Smooth muscle cell of the umbilical artery (primary cell): ENCODE results near the gene FASTKD3. TPM values are rescaled to one million over a fixed set of nuclear protein-coding genes. Genes with fewer than 3 reads are reported as not detected.

ENCODE experiments used
- total RNA-seq: library from RNA; depleted of rRNA; stranded (reverse); fragments of >200 nt; gene quantifications from 2 replicates; pipeline ENCODE4 v1.2.3, GENCODE V29; 2014

FASTKD3 gene, protein sequence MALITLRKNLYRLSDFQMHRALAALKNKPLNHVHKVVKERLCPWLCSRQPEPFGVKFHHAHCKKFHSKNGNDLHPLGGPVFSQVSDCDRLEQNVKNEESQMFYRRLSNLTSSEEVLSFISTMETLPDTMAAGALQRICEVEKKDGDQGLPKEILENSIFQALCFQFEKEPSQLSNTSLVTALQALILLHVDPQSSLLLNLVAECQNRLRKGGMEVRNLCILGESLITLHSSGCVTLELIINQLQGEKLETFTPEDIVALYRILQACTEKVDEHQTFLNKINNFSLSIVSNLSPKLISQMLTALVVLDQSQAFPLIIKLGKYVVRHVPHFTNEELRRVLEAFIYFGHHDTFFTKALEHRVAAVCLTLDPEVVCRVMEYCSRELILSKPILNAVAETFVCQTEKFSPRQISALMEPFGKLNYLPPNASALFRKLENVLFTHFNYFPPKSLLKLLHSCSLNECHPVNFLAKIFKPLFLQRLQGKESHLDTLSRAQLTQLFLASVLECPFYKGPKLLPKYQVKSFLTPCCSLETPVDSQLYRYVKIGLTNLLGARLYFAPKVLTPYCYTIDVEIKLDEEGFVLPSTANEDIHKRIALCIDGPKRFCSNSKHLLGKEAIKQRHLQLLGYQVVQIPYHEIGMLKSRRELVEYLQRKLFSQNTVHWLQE
- total RNA-seq = 12.2 and 13.6 TPM in 2 replicates

DNA sequence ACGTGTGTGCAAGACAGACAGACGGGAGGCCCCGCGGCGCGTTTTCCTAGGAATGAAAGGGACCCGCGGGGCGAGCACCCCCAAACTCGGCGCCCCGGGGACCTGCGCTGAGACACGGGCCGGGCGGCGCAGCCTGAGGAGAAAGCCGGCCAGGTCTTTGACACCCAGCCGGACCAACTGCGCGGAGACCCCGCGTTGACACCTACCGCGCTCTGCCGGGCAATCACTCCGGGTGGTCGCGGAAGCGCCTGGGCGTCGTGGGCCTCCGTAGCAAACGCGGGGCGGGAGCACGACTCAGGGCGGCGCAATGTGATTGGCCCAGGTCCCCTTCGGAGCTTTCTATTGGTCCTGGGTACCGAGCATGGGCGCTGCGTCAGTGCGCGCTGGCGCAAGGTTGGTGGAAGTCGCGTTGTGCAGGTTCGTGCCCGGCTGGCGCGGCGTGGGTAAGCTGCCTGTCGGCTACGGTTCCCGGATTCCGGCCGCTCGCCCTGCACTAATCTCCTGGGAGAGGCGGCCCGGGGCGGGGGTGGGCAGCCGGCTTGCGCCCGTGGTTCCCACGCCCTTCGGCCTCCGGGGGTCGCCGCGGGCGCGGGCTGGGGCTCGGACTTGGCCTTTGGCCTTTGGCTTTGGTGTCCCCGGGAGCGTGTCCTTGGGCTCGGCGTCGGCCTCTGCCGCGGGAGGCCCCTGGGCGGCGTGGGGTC lies at the start of gene FASTKD3, which contains the start of gene MTRR:
Gene FASTKD3, minus strand, starts transcription at position 259 of the 701 bp plus-strand sequence. CDS start 948 bp downstream, outside the sequence.
Gene MTRR, plus strand, starts transcription at position 376 of the 701 bp plus-strand sequence. CDS start 1,647 bp downstream, outside the sequence.

DNA sequence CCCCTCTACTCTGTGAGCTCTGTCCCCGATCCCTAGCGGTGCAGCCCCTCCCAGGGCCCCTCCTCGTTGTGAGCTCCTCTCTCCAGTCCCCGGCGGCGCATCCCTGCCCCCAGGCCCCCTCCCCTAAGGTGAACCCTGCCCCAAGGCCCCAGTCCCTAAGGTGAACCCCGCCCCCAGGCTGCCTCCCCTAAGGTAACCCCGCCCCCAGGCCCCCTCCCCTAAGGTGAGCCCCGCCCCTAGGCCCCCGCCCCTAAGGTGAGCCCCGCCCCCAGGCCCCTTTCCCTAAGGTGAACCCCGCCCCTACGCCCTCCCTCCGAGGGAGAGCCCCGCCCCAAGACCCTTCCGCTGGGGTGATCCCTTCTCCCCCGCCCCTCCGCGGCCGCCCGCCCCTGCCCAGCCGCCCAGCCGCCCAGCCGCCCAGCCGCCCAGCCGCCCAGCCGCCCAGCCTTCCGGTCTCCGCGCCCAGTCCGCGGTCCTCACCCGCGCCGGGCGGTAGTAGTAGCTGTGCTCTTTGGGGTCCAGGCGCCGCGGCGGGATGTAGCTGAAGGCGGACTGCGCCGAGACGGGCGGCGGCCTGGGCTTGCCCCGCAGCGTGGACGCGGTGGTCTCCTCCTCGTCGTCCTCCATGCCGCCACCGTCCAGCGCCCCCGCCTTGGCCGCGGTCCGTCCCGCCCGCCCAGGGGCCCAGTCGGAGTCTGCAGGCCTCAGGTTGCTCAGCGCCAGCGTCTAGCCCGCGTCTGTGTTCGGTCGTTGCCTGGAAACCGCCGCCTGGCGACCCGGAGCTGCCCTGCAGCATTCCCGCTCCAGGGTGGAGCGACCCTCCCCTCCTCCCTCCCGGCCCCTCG lies 18.2 kb downstream of the FASTKD3 start, which contains the start of gene CFAP90:
Gene CFAP90, minus strand, starts transcription at position 739 of the 845 bp plus-strand sequence. Its CDS starts 112 bp downstream, at position 627.

Other genes with a start within 250 kb of the FASTKD3 start
- gene CFAP90, start 17.9 kb downstream of the FASTKD3 start, total RNA-seq = 0.23 and 0.30 TPM in 2 replicates
- 28.5 and 34.1 TPM in 2 replicates for gene MTRR, start 117 bp upstream of the FASTKD3 start, total RNA-seq